Erythroblast (primary cell): ENCODE results near the gene HS2ST1.

ENCODE experiments used
- GATA1 ChIP-seq: IDR thresholded peaks from 2 replicates; pipeline ENCODE4 v1.6.1; 2011; ENCODE audit warnings: low read depth, mild to moderate bottlenecking, control low read depth, low read length, moderate library complexity
- POLR2A ChIP-seq: IDR thresholded peaks from 2 replicates; pipeline ENCODE4 v1.6.1; 2011; ENCODE audit warnings: mild to moderate bottlenecking, low read length

- TF ChIP-seq POLR2A (no peak), GATA1 (no peak)
Observed at GRCh38 chr1:86926883-86927282, 12.4 kb downstream of the HS2ST1 start.
